LoVo (cell line): ENCODE measurements around the gene TPI1.
"Not testable (repeated sequence)": the region's sequence is repeated elsewhere in the genome, so short reads cannot be mapped to it uniquely, and the experiment has no call there.

Experiments
- DNase-seq: peaks from one replicate; pipeline ENCODE4 v3.0.0-alpha.2; 2016; ENCODE audit warnings: low spot score

The TPI1 gene

DNA sequence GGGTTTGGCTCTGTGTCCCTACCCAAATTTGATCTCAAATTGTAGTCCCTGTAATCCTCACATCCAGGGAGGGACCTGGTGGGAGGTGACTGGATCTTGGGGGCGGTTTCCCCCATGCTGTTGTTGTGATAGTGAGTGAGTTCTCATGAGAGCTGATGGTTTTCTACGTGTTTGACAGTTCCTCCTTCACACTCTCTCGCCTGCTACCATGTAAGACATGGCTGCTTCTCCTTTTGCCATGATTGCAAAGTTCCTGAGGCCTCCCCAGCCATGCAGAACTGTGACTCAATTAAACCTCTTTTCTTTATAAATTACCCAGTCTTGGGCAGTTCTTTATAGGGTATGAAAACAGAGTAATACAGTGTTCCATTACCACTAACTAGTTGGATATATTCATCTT lies 27.0 kb downstream of the TPI1 start:
- no peak for DNase-seq

DNA sequence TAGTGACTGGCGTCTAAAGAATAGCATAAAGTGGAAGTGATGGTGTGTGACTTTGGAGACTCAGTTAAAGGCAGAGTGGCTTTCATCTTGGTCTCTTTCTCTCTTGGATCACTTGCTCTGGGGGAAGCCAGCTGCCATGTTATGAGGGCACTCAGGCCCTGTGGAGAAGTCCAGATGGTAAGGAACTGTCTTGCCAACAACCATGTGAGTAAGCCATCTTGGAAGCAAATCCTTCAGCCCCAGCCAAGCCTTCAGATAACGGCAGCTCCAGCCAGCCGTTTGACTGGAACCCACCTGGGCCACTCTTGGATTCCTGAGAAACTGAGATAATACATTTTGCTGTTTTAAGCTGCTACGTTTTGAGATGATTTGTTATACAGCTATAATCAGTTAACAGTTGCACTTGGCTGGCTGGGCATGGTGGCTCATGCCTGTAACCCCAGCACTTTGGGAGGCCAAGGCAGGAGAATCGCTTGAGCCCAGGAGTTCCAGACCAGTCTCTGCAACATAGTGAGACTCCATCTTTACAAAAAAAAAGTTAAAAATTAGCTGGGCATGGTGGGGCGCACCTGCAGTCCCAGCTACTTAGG lies 29.6 kb downstream of the TPI1 start:
- no peak for DNase-seq

DNA sequence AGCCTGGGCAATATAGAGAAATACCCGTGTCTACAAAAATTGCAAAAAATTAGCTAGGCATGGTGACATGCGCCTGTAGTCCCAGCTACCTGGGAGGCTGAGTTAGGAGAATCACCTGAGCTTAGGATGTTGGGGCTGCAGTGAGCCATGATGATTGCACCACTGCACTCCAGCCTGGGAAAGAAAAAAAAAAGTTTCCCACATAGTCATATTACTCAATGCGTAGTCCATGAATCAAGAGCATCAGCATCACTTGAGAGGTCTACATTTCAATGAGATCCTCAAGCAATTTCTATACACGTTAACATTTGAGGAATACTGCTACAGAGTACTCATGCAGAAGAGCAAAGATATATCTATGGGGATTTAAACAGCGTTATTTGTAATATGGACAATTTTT lies 32.1 kb downstream of the TPI1 start:
- DNase-seq = no peak

DNA sequence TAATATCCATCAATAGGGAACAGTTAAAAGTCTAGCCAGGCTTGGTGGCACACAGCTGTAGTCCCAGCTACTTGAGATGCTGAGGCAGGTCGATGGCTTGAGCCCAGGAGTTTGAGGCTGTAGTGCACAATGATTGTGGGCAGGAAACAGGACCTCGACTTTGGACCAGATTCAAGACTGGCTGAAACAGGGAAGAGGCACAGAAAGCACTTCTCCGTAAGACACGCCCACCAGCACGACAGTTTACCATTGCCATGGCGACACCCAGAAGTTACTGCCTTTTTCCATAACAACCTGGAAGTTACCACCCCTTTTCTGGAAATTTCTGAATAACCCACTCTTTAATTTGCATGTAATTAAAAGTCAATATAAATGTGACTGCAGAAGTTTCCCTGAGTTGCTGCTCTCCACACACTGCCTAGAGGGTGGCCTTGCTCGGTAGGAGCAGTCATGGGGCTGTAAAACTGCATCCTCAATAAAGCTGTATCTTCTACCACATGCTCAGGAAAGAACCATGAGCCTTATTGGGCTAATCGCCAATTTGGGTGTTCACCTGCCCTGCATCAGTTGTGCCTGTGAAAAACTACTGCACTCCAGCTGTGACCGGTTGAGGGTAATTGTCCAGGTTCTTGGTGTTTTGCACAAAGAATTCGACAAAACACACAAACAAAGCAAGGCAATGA lies 32.6 kb downstream of the TPI1 start:
- peak; percentile 34 for DNase-seq

DNA sequence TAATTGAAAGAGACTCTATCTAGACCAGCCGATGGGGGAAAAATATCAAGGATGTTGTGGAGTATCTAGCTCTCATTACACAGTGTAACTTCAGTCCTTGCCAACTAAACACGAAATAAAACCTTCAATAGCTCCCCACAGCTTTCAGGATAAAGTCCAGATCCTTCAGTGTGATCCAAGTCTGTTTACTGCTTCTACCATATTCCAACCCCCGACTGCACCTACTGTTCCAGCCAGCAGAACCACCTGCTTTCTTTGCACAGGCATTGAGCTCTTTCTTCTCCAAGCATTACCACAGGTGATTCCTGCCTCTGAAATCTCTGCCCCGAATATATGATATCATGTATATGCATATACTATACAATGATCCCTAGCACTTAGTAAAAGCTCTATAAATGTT lies 35.1 kb downstream of the TPI1 start:
- no peak for DNase-seq

DNA sequence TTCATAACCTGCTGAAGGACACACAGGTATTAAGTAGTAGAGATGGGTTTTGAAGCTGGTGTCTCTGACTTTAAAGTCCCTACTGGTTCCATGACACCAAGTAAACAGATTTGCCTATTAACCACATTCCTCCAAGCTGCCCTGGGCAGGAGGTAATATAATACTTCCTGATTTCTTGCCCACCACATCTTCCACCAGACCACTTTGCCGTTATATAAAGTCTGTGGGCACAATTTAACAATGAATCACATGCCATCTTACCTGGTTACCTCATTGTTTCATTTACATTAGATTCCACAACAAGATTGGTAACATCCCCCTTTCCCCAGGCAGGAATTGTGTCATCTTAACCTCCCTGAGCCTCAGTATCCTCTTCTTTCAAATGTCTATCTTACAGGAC lies 36.4 kb downstream of the TPI1 start:
- no peak for DNase-seq

DNA sequence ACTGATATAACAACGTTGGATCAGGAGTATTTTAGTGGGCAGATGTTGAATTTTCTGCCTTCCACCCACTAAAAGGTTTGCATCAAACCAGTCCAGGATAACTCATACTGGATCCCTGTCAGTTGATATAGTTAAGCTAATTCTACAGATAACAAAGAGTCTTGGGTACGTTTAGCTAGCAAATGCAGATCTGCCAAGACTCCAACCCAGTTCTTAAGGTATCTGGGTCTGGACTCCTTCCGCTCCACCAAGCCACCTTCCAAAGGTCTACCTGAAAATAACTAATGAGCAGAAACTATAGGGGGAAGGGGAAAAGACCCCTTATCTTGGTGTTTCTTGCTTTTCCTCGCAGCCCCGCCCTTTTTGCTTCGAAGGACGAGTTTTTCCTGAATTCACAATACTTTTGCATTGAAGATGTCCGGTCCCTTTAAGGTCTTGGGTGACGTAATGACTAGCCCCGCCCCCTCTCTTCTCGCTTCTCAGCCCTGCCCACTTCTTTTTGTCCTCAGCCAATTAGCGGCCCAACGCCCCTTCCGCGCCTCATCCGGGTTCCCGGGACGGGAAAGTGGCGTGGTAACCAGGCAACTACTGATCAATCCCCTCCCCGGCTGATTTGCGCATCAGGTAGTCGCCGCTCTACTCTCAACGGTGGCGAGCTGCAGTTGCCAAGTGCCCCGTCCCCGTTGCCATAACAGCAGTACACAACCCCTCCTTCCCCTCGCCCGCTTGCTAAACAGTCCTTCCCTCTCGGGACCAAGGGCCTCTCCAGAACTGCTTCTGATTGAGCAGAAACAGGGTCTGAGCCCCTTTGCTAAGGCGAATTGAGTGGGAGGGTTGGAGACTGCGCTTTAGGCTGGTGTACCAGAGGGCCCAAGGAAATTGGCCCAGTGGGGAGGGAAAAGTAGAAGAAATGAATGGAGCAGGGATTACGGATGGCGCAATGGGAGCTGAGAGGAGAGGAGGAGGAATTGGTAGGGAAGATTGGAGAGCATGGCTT lies 37.2 kb downstream of the TPI1 start, which contains the start of gene LRRC23:
LRRC23 (plus strand) TSS at position 543 of the 997 bp plus-strand sequence. CDS start 812 bp downstream, outside the sequence.
- peak; percentile 98 for DNase-seq

DNA sequence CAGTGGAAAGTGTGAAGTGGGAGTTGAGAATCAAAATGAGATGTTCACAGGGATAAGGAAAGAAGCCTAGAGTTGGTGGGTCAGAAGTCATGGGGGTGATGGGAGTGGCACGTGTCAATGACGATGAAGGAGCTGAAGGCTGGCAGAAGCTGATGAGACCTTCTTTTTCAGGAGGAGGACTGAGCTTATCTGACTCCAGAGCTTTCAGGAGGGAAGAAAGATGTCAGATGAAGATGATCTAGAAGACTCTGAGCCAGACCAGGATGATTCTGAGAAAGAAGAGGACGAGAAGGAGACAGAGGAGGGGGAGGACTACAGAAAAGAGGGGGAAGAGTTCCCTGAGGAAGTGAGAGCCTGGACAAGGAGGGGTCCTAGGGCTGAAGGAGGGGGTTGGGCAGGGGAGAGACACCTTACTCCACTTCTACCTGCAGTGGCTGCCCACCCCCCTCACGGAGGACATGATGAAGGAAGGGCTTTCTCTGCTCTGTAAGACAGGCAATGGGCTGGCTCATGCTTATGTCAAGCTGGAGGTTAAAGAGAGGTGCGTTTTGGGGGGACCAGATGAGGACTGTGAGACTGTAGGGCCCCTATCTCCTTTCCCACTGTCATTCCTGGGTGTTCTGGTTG lies 38.2 kb downstream of the TPI1 start:
- DNase-seq = no peak

DNA sequence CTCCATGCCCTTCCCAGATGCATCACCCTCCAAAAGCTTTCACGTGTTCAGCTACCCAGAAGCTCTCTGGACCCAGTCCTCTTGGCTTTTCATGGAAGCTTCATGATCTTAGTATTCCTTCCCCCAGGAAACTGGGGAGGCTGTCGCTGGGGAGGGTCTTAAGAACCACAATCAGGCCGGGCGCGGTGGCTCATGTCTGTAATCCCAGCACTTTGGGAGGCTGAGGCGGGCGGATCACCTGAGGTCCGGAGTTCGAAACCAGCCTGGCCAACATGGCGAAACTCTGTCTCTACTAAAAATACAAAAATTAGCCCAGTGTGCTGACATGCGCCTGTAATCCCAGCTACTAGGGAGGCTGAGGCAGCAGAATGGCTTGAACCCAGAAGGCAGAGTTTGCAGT lies 40.8 kb downstream of the TPI1 start:
- DNase-seq = not testable (repeated sequence)

DNA sequence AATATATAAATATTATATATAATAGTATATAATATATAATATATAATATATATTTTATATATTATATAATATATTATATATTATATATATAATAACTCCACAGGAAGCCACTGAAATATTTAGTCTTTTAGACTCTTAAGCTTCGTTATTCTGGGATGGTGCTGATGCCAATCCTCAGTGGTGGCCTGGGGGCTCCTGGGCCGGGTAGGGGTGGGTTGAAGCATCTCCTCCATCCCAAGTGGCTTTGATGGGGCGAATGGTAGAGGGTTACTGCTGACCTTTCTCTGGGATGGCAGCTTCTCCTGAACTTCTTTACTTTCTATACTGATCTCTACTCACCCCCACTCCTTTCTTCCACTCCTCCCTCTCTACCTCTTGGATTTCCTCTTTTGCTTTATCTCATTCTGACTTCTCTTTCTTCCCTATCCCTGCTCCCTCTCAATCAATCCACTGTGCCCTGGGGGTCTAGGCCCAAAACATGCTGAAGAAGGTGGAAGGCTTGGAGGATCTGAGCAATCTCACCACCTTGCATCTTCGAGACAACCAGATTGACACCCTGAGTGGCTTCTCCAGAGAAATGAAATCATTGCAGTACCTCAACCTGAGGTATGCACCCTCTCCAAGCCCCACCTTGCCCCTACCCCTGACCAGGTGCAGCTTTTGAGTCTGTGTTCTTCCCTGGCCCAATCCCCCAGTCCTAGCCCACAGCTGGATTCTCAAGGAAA lies 42.3 kb downstream of the TPI1 start:
- DNase-seq = no peak

DNA sequence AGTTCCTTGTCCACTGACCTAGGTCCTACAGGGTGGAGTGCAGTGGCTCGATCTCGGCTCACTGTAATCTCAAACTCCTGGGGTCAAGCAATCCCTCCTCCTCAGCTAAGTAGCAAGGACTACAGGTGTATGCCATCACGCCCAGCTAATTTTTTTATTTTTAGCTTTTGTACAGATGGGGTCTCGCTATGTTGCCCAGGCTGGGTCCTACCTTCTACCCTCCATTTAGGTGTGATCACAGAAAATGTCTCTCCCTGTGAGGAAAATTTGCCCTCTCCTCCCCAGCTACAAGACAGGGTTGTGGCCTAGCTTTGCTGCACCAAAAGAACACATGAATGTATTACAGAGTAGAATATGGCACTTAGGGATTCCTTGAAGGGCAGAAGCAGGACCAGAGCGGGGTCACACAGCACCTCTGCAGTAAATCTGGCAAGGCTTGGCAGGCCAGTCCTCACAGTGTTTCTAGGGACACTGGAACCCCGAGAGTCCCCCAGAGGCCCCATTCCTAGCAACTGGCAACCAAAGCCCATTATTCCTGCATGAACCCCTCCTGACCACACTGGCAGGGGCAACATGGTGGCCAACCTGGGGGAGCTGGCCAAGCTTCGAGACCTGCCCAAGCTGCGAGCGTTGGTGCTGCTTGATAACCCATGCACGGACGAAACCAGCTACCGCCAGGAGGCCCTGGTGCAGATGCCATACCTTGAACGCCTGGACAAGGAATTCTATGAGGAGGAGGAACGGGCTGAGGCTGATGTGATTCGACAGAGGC lies 45.0 kb downstream of the TPI1 start:
- no peak for DNase-seq

DNA sequence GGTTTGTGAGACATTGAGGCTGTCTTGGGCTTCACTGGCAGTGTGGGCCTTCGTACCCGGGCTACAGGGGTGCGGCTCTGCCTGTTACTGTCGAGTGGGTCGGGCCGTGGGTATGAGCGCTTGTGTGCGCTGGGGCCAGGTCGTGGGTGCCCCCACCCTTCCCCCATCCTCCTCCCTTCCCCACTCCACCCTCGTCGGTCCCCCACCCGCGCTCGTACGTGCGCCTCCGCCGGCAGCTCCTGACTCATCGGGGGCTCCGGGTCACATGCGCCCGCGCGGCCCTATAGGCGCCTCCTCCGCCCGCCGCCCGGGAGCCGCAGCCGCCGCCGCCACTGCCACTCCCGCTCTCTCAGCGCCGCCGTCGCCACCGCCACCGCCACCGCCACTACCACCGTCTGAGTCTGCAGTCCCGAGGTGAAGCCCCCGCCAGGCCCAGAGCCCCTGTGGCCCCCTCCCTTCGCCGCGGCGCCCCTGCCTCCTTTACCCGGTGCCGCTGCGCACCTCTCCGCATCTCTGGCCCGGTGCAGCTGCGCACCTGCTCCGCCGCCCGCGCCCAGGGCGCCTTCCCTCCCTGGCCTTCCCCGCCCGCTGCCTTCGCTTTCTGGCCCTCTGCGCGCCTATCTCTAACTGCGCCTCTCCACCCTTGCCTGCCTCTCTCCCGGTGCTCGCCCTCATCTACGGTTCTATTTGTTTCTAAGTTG lies 47.1 kb downstream of the TPI1 start, which contains the start of gene ENO2:
ENO2 (plus strand) TSS at position 335 of the 701 bp plus-strand sequence. CDS start 1,253 bp downstream, outside the sequence.
- DNase-seq = peak; percentile 78

DNA sequence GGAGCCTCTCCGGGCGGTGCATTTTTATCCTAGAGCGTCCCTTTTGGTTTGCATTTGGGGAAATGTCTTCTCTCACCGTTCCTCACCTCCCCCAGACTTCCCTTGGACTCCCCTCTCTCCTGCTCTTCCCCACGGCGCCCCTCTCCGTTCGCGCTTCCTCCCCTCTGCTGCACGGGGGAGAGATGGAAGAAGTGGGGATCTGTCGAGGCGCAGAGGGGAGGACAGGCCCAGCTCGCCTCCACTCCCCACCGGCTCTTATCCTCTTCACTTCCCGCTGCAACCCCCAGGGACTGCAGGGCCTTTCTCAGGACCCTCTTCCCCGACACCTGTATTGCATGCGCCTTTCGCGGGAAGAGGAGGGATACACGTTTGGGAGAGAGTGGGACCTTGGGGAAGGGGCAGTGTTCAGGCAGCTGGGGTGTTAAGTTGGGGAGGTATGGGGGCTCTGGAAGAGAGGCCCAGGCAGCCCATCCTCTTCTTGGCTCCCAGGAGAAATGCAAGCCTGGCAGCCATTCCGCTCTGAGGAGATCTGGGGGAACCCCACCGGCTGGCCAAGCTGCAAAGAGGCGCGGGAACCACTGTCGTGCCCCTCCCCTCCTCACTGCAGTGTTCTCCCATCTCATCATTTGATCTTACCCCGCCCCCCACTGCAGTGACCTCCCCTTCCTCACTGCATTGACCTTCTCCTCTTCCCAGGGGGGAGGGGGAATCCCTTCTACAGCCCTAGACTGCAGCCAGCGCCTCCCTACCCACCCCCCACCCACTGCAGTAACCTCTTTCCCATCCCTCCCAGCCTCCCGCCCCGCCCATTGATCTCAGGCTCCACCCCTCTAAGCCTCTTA lies 47.8 kb downstream of the TPI1 start:
- DNase-seq = no peak

DNA sequence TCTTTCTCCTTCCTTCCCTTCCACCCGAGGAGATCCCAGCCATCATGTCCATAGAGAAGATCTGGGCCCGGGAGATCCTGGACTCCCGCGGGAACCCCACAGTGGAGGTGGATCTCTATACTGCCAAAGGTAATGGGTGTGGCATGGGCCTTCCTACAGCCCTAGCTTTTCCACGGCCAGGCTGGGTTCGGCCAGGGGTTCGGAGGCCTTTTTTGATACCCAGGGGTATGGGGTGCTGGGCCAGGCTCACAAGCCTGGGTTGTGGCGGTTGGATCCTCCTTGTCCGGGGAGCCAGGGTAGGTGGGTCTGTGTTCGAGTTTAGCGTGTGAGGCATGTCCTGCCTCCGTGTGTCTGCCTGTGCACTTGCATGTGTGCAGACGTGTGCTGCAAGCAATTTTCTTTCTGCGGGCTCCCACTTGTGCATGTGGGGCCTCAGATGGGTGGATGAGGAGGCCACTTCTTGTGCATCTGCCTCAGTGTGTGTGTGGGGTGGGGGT lies 48.5 kb downstream of the TPI1 start:
- DNase-seq = no peak

DNA sequence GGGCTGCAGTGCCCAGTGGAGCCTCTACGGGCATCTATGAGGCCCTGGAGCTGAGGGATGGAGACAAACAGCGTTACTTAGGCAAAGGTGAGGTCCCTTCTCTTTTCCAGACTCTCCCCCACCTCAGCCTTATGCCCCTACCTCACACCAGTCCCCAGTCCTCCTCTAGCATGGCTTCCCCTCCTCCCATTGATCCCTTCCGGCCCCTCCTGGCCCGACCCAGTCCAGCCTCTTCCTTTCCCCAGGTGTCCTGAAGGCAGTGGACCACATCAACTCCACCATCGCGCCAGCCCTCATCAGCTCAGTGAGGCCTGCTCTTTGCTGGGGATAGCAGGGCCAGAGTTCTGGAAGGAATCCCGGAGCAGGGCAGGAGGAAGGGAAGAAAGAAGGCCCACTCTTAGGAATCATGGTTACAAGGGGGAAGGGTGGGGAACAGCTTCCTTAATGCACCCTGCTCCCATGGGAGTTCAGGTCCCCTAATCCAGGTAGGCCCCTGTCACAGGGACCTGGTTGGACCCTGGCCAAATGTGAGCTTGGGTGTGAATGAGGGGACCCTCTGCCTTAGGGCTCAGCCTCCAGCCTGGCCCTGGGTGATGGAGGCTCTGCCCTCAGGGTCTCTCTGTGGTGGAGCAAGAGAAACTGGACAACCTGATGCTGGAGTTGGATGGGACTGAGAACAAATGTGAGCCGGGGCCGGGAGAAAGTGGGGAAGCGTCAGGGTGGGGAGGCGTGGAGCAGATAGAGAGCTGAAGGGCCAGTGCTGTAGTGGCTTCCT lies 49.3 kb downstream of the TPI1 start:
- DNase-seq = no peak

DNA sequence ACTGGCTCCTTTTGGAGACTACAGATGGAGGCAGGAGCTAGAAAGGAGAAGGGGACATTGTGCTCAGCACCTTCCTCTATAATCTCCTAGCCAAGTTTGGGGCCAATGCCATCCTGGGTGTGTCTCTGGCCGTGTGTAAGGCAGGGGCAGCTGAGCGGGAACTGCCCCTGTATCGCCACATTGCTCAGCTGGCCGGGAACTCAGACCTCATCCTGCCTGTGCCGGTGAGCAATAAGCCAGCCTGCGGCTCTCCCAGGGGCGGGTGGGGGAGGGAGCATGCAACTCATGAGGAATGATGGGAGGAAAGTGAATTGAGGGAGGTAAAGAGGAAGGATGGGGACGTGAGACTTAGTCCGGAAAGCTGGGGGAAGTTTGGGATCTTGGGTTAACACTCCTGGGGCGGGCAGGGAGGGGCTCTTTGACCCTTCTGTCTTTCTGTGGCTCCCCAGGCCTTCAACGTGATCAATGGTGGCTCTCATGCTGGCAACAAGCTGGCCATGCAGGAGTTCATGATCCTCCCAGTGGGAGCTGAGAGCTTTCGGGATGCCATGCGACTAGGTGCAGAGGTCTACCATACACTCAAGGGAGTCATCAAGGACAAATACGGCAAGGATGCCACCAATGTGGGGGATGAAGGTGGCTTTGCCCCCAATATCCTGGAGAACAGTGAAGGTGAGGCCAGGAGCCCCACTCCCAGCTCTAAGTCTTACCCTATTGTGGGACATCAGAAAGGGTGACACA lies 50.3 kb downstream of the TPI1 start:
- DNase-seq = no peak

DNA sequence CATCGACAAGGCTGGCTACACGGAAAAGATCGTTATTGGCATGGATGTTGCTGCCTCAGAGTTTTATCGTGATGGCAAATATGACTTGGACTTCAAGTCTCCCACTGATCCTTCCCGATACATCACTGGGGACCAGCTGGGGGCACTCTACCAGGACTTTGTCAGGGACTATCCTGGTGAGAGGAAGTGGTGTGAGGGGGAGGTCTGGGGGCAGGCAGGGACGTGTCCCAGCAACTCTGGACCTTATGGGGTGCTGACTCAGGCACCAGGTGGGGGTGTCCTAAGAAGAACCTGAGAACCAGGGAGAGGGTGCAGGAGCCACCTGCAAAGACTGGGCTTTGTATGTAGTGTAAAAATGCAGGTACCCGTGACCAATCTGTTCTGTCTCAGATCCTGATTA lies 52.3 kb downstream of the TPI1 start:
- no peak for DNase-seq
